Endothelial cell of umbilical vein (primary cell): ENCODE results near the gene CACNA1S.

Experiments used
- EZH2 ChIP-seq: IDR thresholded peaks from 2 replicates; pipeline ENCODE4 v1.6.1; 2012; ENCODE audit warnings: borderline replicate concordance, low read depth, mild to moderate bottlenecking, moderate library complexity, low read length, inconsistent platforms; ENCODE audit not compliant: severe bottlenecking
- FOS ChIP-seq: IDR thresholded peaks from 2 replicates; pipeline ENCODE4 v1.6.1; 2011; ENCODE audit warnings: mild to moderate bottlenecking, low read length, moderate library complexity, borderline replicate concordance; ENCODE audit not compliant: insufficient read depth
- GATA2 ChIP-seq: IDR thresholded peaks from 2 replicates; pipeline ENCODE4 v1.7.0; 2011; ENCODE audit warnings: low read depth, mild to moderate bottlenecking, moderate library complexity, mixed read lengths, low read length; ENCODE audit not compliant: insufficient read length, insufficient read depth
- JUN ChIP-seq: IDR thresholded peaks from 2 replicates; pipeline ENCODE4 v1.6.1; 2011; ENCODE audit warnings: borderline replicate concordance, low read depth; ENCODE audit not compliant: insufficient read length, insufficient read depth
- MAX ChIP-seq: IDR thresholded peaks from 2 replicates; pipeline ENCODE4 v1.6.1; 2011; ENCODE audit not compliant: insufficient read depth, insufficient read length
- MYC ChIP-seq: IDR thresholded peaks from one replicate; pipeline ENCODE4 v1.6.1; 2011; ENCODE audit warnings: mild to moderate bottlenecking, low read depth, low read length
- POLR2A ChIP-seq: IDR thresholded peaks from 2 replicates; pipeline ENCODE4 v1.6.1; 2012; ENCODE audit warnings: low read depth, mild to moderate bottlenecking, control low read depth, low read length
- POLR2AphosphoS5 ChIP-seq: IDR thresholded peaks from 2 replicates; pipeline ENCODE4 v1.6.1; 2012; ENCODE audit warnings: low read depth, mild to moderate bottlenecking, control low read depth, low read length, moderate library complexity; ENCODE audit not compliant: insufficient read depth
- TF ChIP-seq, protein P1 (sequence below), 2 donors: IDR thresholded peaks; 1 replicate in 1 of 2; 2 replicates in 1 of 2; pipeline ENCODE4 v1.5.1; 2011; ENCODE audit warnings: low read length in 2 of 2, mild to moderate bottlenecking in 2 of 2, moderate library complexity in 2 of 2, control low read depth in 1 of 2, inconsistent platforms in 1 of 2, low read depth in 1 of 2; ENCODE audit not compliant: insufficient read depth in 1 of 2; ENCODE audit errors: extremely low read depth in 1 of 2

DNA sequence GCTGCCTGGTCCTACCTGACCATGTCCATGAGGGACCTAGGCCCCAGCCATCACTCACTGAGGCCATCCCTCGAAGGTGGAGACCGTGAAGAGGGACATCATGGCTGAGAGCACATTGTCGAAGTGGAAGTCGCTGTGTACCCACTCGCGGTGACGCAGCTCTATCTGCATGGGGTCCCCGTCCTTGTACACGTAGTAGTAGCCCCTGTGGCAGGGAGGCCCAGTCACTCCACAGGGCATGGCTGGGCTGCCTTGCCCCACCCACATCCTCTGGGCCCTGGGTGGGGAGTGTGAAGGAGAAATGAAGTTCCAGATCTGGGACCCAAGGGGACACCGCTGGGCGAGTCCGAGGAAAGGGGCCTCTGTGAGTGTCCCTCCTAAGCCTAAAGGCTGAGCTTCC is 50.3 kb downstream of the CACNA1S start:
- TF ChIP-seq, protein P1, sequence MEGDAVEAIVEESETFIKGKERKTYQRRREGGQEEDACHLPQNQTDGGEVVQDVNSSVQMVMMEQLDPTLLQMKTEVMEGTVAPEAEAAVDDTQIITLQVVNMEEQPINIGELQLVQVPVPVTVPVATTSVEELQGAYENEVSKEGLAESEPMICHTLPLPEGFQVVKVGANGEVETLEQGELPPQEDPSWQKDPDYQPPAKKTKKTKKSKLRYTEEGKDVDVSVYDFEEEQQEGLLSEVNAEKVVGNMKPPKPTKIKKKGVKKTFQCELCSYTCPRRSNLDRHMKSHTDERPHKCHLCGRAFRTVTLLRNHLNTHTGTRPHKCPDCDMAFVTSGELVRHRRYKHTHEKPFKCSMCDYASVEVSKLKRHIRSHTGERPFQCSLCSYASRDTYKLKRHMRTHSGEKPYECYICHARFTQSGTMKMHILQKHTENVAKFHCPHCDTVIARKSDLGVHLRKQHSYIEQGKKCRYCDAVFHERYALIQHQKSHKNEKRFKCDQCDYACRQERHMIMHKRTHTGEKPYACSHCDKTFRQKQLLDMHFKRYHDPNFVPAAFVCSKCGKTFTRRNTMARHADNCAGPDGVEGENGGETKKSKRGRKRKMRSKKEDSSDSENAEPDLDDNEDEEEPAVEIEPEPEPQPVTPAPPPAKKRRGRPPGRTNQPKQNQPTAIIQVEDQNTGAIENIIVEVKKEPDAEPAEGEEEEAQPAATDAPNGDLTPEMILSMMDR (IDR thresholded peaks at IDR 0.05; ENCODE audit: extremely low read depth in 1 of 2, insufficient read depth in 1 of 2, low read depth in 1 of 2, low read length in 2 of 2): no peak
- TF ChIP-seq JUN: no peak
- no peak for TF ChIP-seq POLR2A
- no peak for TF ChIP-seq POLR2AphosphoS5
- no peak for TF ChIP-seq EZH2
- no peak for TF ChIP-seq MAX
- TF ChIP-seq MYC: no peak
- no peak for TF ChIP-seq GATA2
- TF ChIP-seq FOS: no peak
